ENCODE results near the gene PRR23C.
"Not testable (repeated sequence)": the region's sequence is repeated elsewhere in the genome, so short reads cannot be mapped to it uniquely, and the experiment has no call there.

PRR23C gene

GRCh38 chr3:139044366-139045210, at the start of gene PRR23C:
Gene PRR23C (minus strand): TSS chr3:139044892. CDS start chr3:139044620, 272 bp downstream.
- no peak for DNase-seq

GRCh38 chr3:139093840-139094239, 49.1 kb upstream of the PRR23C start:
- no peak for DNase-seq

- DNase-seq, result no peak
Observed at GRCh38 chr3:139088462-139089324, 44.0 kb upstream of the PRR23C start.

GRCh38 chr3:139087621-139088020, 42.9 kb upstream of the PRR23C start:
- DNase-seq, result no peak

GRCh38 chr3:139084176-139084575, 39.5 kb upstream of the PRR23C start:
- DNase-seq, result no peak

- no peak for DNase-seq
Observed at GRCh38 chr3:139074565-139075115, 29.9 kb upstream of the PRR23C start.

GRCh38 chr3:139062918-139063317, 18.2 kb upstream of the PRR23C start:
- no peak for DNase-seq

GRCh38 chr3:139052802-139053600, 8.3 kb upstream of the PRR23C start:
- DNase-seq, result no peak

GRCh38 chr3:139043554-139044365, 932 bp downstream of the PRR23C start:
- DNase-seq, result no peak

GRCh38 chr3:139037478-139037877, 7.2 kb downstream of the PRR23C start:
- DNase-seq, result no peak

- DNase-seq, result no peak
Observed at GRCh38 chr3:139032326-139033002, 12.2 kb downstream of the PRR23C start.

- DNase-seq, result not testable (repeated sequence)
Observed at GRCh38 chr3:139030576-139030975, 14.1 kb downstream of the PRR23C start.

GRCh38 chr3:139024968-139025367, 19.7 kb downstream of the PRR23C start:
- no peak for DNase-seq

GRCh38 chr3:139020868-139021234, 23.8 kb downstream of the PRR23C start, which contains the start of gene PRR23B:
Gene PRR23B (minus strand): TSS chr3:139020926. CDS start chr3:139020661, 265 bp downstream.
- no peak for DNase-seq

- DNase-seq, result no peak
Observed at GRCh38 chr3:139020036-139020867, 24.4 kb downstream of the PRR23C start.

- DNase-seq, result no peak
Observed at GRCh38 chr3:139016430-139017048, 28.2 kb downstream of the PRR23C start.

GRCh38 chr3:139006051-139006716, 38.5 kb downstream of the PRR23C start, which contains the start of gene PRR23A:
Gene PRR23A (minus strand): TSS chr3:139006268. CDS start chr3:139006268, 0 bp downstream.
- no peak for DNase-seq

- no peak for DNase-seq
Observed at GRCh38 chr3:139005356-139005993, 39.2 kb downstream of the PRR23C start.
